ENCODE measurements around the gene TAOK3. TPM values are rescaled to one million over a fixed set of nuclear protein-coding genes. Genes with fewer than 3 reads are reported as not detected.
A peak's percentile ranks its signal among the peaks of the same experiment; 100 is the strongest.
"Not testable (repeated sequence)": the region's sequence is repeated elsewhere in the genome, so short reads cannot be mapped to it uniquely, and the experiment has no call there.

TAOK3 gene
- total RNA-seq, 2 donors from 2014 or later = 39.5 to 50.5 TPM

DNA sequence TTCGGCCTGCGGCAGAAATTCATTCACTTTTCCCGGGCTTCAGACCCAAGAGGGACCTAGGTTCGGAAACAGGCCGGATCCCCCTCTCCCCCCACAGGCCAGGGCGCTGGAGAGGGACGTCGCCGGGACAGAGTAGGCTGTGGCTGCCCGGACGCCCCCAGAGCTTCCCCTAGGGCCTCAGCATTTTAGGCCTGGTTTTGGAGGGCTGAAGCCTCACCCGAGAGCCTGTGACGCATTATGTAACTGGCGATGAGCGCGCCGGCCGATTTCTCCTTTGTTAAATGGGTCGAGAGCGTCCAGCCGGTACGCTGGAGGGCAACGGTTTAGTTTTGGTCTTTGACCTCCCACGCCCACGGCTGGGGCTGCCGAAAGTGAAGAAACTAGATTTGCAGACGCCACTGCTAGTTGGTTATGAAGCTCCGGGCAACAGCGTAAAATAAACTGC lies 236.1 kb downstream of the TAOK3 start:
- DNase-seq = peak; percentile 72
- Histone ChIP-seq H3K36me3 (no peaks in the 10 kb centered on the region), H3K27ac (peak overlapping the region; percentile 71), H3K4me1 (no peaks in the 10 kb centered on the region), H3K9me3 (no peaks in the 10 kb centered on the region), H3K9ac (ENCODE audit: low read depth in 2 of 2, low read length in 2 of 2) (peak overlapping the region; percentile 73 to 89), H3K4me3 (peak overlapping the region; percentile 99), H3K27me3 (no peaks in the 10 kb centered on the region)
- intact Hi-C loops (cut with DNase I) = no loop called here
- TF ChIP-seq CTCF (IDR thresholded peaks at IDR 0.05) = no peak

GRCh38 chr12:118135788-118136558 lies 236.7 kb downstream of the TAOK3 start, which contains the start of gene PEBP1:
Gene PEBP1 (plus strand): TSS chr12:118136124. CDS start chr12:118136210, 86 bp downstream.
- Histone ChIP-seq H3K9ac (ENCODE audit: low read depth in 2 of 2, low read length in 2 of 2) (peak within 1 kb of the TSS; percentile 73 to 89), H3K4me1 (no peaks in the 10 kb centered on the region), H3K27ac (peak within 1 kb of the TSS; percentile 71), H3K9me3 (no peaks in the 10 kb centered on the region), H3K4me3 (peak within 1 kb of the TSS; percentile 99), H3K27me3 (no peaks in the 10 kb centered on the region), H3K36me3 (no peaks in the 10 kb centered on the region)
- no peak for TF ChIP-seq CTCF (IDR thresholded peaks at IDR 0.05)
- intact Hi-C loops (cut with DNase I) = no loop called here
- peak; percentile 98 for DNase-seq

- H3K9me3 ChIP-seq; H3K27ac ChIP-seq; H3K27me3 ChIP-seq; H3K4me3 ChIP-seq; H3K4me1 ChIP-seq; DNase-seq; intact Hi-C loops (cut with DNase I); H3K36me3 ChIP-seq; H3K9ac ChIP-seq (ENCODE audit: low read depth in 2 of 2, low read length in 2 of 2): not testable (repeated sequence)
Measured at GRCh38 chr12:118129436-118129835, 243.3 kb downstream of the TAOK3 start.

DNA sequence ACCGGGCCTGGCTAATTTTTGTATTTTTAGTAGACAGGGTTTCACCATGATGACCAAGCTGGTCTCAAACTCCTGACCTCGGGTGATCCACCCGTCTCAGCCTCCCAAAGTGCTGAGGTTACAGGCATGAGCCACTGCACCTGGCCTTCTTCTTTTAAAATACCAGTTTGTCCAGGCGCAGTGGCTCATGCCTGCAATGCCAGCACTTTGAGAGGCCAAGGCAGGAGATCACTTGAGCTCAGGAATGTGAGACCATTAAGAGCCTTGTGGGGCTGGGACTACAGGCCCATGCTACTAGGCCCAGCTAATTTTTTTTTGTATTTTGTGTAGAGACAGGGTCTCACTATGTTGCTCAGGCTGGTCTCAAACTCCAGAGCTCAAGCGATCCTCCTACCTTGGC lies 244.8 kb downstream of the TAOK3 start:
- intact Hi-C loops (cut with DNase I) = no loop called here
- Histone ChIP-seq H3K27ac (no peak overlapping the region), H3K27me3 (no peaks in the 10 kb centered on the region), H3K9me3 (no peaks in the 10 kb centered on the region), H3K9ac (ENCODE audit: low read depth in 2 of 2, low read length in 2 of 2) (no peak overlapping the region), H3K4me3 (no peak overlapping the region), H3K36me3 (no peaks in the 10 kb centered on the region), H3K4me1 (no peaks in the 10 kb centered on the region)
- no peak for DNase-seq
- no peak for TF ChIP-seq CTCF (IDR thresholded peaks at IDR 0.05)

DNA sequence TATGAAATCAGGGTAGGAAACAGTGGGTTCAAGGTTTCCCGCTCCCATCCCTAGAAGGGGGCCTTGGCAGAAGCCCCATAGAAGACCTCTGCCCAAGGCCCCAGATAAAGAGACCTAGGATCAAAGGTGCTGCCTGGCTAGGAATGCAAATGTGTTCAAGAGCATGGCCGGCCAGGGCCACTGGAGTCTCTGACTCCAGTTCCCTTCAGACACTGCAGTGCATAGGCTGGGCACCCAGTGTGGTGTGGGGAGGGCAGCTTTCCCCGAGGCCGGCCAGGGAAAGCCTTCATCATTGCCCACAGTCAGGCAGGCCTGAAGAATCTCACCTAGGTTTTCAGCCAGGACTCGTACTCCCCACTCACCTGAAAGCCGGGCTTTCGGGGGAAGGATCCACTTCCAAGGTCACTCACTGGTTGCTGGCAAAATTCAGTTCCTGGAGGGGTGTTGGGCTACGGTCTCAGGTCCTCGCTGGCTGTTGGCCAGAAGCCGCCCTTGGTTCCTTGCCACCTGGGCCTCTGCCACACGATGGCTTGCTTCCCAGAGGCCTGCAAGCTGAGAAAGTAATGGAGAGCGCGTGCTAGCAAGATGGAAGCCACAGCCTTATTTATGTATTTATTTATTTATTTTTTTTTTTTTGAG lies 246.5 kb downstream of the TAOK3 start:
- Histone ChIP-seq H3K9me3 (no peaks in the 10 kb centered on the region), H3K27ac (no peak overlapping the region), H3K36me3 (no peaks in the 10 kb centered on the region), H3K27me3 (no peaks in the 10 kb centered on the region), H3K4me3 (no peak overlapping the region), H3K9ac (ENCODE audit: low read depth in 2 of 2, low read length in 2 of 2) (peak overlapping the region in 1 of 2 donors; percentile 21), H3K4me1 (no peaks in the 10 kb centered on the region)
- intact Hi-C loops (cut with DNase I) = no loop called here
- peak; percentile 79 for DNase-seq
- TF ChIP-seq CTCF (IDR thresholded peaks at IDR 0.05) = no peak

GRCh38 chr12:118125743-118126118 lies 247.0 kb downstream of the TAOK3 start:
- intact Hi-C loops (cut with DNase I) = no loop called here
- no peak overlapping the region for H3K27ac ChIP-seq
- H3K4me1 ChIP-seq = no peaks in the 10 kb centered on the region
- H3K4me3 ChIP-seq = no peak overlapping the region
- no peaks in the 10 kb centered on the region for H3K27me3 ChIP-seq
- H3K9me3 ChIP-seq = no peaks in the 10 kb centered on the region
- no peaks in the 10 kb centered on the region for H3K36me3 ChIP-seq
- no peak for DNase-seq
- TF ChIP-seq CTCF (IDR thresholded peaks at IDR 0.05) = no peak
- H3K9ac ChIP-seq (ENCODE audit: low read depth in 2 of 2, low read length in 2 of 2) = no peak overlapping the region

All from colonic mucosa (tissue), 4 donors.